Activated CD8-positive, alpha-beta memory T cell treated with anti-CD3 and anti-CD28 coated beads for 36 hours (primary cell): Measurements from ENCODE around the gene CD84. TPM values are rescaled to one million over a fixed set of nuclear protein-coding genes. Genes with fewer than 3 reads are reported as not detected.
"Not testable (repeated sequence)": the region's sequence is repeated elsewhere in the genome, so short reads cannot be mapped to it uniquely, and the experiment has no call there.

ENCODE experiments used
- CTCF ChIA-PET: fragments of 350-600 bp; sonication (Branson Sonifier 250); formaldehyde crosslinking; loops from one replicate; lab custom pipeline; 2021; ENCODE audit warnings: antibody characterized with exemption; lab: Charles Lee
- POLR2A ChIA-PET: fragments of 350-600 bp; sonication (Branson Sonifier 250); formaldehyde crosslinking; loops from one replicate; lab custom pipeline; 2021; ENCODE audit warnings: antibody characterized with exemption; lab: Charles Lee
- total RNA-seq, 2 experiments: library from RNA; stranded (reverse); gene quantifications; one replicate each; pipeline ENCODE4 v1.2.3, GENCODE V29; 2021

Gene CD84
- total RNA-seq, 2 experiments from 2014 or later = 15.7 to 17.6 TPM

DNA sequence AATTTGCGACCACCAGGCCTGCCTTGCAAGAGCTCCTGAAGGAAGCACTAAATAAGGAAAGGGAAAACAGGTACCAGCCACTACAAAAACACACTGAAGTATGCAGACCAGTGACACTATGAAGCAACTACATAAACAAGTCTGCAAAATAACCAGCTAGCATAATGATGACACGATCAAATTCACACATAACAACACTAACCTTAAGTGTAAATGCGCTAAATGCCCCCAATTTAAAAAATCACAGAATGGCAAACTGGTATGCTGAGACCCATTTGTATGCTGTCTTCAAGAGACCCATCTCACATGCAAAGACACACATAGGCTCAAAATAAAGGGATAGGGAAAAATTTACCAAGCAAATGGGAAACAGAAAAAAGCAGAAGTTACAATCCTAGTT lies 19.9 kb downstream of the CD84 start:
- CTCF ChIA-PET = interaction anchor here (0.6 to 1.4 kb wide), 5 partner anchors 17 to 209 kb away, joined by 3 to 4 read pairs (median 3); partner anchors contain the start of gene CD84
- POLR2A ChIA-PET = not testable (repeated sequence)

- POLR2A ChIA-PET = no interaction called here
- CTCF ChIA-PET = interaction anchor here (0.6 to 1.4 kb wide), 4 partner anchors 18 to 210 kb away, joined by 3 read pairs; no protein-coding TSS in a partner anchor
Observed at GRCh38 chr1:160558660-160559380, 20.5 kb downstream of the CD84 start.

DNA sequence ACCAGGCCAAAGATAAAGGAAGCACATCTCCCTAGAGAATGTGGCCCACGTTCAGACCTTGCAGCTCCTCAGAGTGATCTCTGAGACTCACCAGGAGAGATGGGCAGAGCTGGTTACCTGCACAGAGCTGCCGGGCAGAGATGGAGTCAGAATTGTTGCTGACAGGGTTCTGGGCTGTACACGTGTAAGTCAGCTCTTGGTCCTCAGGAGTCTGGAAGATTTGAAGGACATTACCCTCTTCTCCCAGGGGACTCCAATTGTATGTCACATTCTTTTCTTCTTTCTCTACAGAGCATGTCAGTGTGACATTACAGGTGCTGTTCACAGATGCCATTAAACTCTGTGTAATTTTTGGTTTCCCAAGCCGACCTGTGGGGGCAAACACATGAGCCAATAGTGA lies 25.5 kb downstream of the CD84 start:
- ChIA-PET CTCF (interaction anchor here (1.1 to 2.1 kb wide), 3 partner anchors 10 to 53 kb away, joined by 3 to 9 read pairs (median 8); no protein-coding TSS in a partner anchor), POLR2A (no interaction called here)

- ChIA-PET CTCF (interaction anchor here (2.1 kb wide), 1 partner anchor 8 kb away, joined by 9 read pairs; no protein-coding TSS in a partner anchor), POLR2A (no interaction called here)
Observed at GRCh38 chr1:160552425-160552824, 26.9 kb downstream of the CD84 start.

DNA sequence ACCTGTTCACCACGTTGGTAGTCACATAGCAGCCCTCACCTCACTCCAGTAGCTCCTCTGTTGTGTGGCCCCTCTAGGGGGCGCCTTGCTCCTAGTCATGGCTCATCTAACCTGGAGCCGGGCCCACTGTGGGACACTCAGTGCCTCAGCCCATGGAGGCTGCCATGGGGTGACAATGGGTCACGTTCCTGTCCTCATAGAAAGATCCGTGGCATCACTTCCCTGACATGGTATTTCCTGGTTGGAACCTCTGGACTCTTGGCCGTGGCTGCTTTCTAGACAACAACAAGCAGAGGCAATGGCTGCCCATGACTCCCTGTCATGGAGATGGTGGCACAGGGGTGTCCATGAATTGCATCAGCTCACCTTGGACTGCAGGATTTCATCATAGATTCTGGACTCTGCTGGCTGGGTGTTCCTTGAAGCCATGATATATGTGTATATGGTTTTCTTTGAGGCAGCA lies 28.7 kb downstream of the CD84 start:
- CTCF ChIA-PET = interaction anchor here (0.6 to 2.0 kb wide), 10 partner anchors 10 to 133 kb away, joined by 3 to 13 read pairs (median 3); no protein-coding TSS in a partner anchor
- POLR2A ChIA-PET = no interaction called here

DNA sequence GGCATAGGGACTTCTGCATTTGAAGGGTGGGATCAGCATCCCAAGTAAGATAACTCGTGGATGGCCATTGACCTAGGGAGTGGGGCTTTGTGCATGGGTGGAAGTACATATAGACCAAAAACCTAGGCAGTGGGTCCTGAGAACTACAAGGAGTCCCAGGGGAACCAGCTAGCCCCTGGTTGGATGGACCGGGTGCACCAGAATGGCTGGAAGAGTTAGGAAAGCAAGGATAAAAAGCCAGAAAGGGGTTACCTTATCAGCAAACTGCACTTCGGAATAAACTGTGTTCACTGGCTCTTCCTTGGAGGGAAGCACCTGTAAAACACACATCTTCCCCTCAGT lies 29.7 kb downstream of the CD84 start:
- ChIA-PET POLR2A (no interaction called here), CTCF (interaction anchor here (0.8 to 2.0 kb wide), 5 partner anchors 9 to 90 kb away, joined by 3 to 11 read pairs (median 3); no protein-coding TSS in a partner anchor)

GRCh38 chr1:160548960-160549664 lies 30.2 kb downstream of the CD84 start:
- POLR2A ChIA-PET = no interaction called here
- CTCF ChIA-PET = interaction anchor here (0.8 to 1.5 kb wide), 3 partner anchors 19 to 61 kb away, joined by 3 read pairs; no protein-coding TSS in a partner anchor

- POLR2A ChIA-PET = no interaction called here
- CTCF ChIA-PET = interaction anchor here (0.9 kb wide), 1 partner anchor 62 kb away, joined by 3 read pairs; no protein-coding TSS in a partner anchor
Observed at GRCh38 chr1:160548183-160548582, 31.1 kb downstream of the CD84 start.

DNA sequence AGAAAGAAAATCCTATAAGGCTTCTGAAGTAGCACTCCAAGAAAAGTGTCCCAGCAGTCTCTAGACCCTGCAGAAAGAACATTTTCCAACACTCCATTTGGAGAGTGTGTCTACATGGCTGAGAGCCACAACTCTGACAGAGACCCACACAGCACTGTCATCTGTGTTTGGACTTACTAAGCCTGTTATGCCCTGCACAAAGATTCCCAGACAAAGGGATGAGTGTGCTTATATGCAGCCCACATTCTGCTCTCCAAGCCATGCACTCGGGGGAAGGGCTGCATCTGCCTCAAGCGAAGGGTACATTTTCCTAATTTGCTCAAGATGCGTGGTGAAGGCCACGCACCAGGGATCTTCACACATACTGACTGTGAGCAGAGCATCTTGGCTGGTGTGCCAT lies 31.9 kb downstream of the CD84 start:
- POLR2A ChIA-PET = no interaction called here
- CTCF ChIA-PET = interaction anchor here (1.0 to 1.2 kb wide), 2 partner anchors 8 to 26 kb away, joined by 3 to 4 read pairs; no protein-coding TSS in a partner anchor

- POLR2A ChIA-PET = no interaction called here
- CTCF ChIA-PET = interaction anchor here (1.0 to 1.5 kb wide), 4 partner anchors 8 to 354 kb away, joined by 3 to 4 read pairs (median 4); no protein-coding TSS in a partner anchor
Observed at GRCh38 chr1:160546942-160547341, 32.4 kb downstream of the CD84 start.

- POLR2A ChIA-PET = interaction anchor here (1.4 kb wide), 1 partner anchor 12 kb away, joined by 3 read pairs; no protein-coding TSS in a partner anchor
- CTCF ChIA-PET = interaction anchor here (0.7 to 1.7 kb wide), 7 partner anchors 8 to 116 kb away, joined by 3 to 9 read pairs (median 4); no protein-coding TSS in a partner anchor
Observed at GRCh38 chr1:160544647-160545046, 34.6 kb downstream of the CD84 start.

DNA sequence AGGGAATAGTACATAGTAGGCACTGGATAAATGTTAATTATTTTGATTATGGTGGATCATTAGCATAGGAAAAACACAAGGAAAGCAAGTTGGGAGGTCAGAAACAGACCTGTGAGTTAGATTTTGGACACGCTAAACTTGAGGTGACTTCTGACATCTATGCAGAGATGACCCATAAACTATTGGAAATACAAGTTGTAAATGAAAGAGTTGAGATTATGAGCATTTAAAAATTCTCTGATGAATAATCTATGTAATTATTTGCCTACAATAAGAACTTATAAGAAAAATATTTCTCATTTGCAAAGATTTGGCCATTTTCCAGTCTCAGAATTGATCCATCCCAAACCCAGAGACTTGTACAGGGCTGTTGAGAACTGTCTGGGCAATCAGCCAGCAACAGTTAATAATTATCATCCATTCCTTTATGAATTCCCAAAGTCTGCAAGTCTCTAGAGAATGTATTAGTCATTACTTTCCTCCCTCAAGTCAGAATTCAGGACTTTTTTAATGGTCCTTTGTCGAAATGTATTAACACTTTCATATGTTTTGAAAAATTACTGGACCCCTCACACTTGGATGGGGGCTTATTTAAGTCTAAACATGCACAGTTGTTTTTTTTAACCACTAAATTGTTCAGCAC lies 36.9 kb downstream of the CD84 start:
- POLR2A ChIA-PET = no interaction called here

GRCh38 chr1:160541622-160542302 lies 37.5 kb downstream of the CD84 start:
- CTCF ChIA-PET = interaction anchor here (1.0 to 2.1 kb wide), 2 partner anchors 9 to 279 kb away, joined by 3 to 11 read pairs; partner anchors contain the start of gene DCAF8

More for the DNA sequence above, 36.9 kb downstream of the CD84 start:
- CTCF ChIA-PET = no interaction called here

DNA sequence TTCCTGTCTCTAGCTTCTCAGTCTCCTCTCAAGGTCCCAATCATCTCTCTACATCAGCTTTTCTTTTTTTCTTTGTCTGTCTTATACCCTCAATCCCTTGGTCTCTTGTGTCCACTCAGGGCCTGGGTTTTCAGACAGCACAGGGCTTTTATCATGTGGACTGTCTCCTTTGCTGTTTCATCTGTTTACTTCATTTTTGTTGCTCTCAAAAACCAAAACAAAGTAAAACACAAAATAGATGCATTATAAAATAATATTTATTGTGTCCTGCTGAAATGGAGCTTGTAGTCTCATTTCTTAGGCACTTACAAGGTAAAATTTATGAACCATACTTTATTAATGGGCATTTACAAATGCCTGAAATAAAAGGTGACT lies 38.5 kb downstream of the CD84 start:
- ChIA-PET CTCF (interaction anchor here (0.8 to 2.1 kb wide), 9 partner anchors 10 to 278 kb away, joined by 3 to 11 read pairs (median 4); partner anchors contain the start of gene DCAF8), POLR2A (interaction anchor here (0.6 to 0.8 kb wide), 4 partner anchors 11 to 325 kb away, joined by 3 to 4 read pairs (median 4); partner anchors contain the start of gene SLAMF6)

More at GRCh38 chr1:160541622-160542302, 37.5 kb downstream of the CD84 start:
- POLR2A ChIA-PET = interaction anchor here (0.7 kb wide), 1 partner anchor 326 kb away, joined by 4 read pairs; no protein-coding TSS in a partner anchor

DNA sequence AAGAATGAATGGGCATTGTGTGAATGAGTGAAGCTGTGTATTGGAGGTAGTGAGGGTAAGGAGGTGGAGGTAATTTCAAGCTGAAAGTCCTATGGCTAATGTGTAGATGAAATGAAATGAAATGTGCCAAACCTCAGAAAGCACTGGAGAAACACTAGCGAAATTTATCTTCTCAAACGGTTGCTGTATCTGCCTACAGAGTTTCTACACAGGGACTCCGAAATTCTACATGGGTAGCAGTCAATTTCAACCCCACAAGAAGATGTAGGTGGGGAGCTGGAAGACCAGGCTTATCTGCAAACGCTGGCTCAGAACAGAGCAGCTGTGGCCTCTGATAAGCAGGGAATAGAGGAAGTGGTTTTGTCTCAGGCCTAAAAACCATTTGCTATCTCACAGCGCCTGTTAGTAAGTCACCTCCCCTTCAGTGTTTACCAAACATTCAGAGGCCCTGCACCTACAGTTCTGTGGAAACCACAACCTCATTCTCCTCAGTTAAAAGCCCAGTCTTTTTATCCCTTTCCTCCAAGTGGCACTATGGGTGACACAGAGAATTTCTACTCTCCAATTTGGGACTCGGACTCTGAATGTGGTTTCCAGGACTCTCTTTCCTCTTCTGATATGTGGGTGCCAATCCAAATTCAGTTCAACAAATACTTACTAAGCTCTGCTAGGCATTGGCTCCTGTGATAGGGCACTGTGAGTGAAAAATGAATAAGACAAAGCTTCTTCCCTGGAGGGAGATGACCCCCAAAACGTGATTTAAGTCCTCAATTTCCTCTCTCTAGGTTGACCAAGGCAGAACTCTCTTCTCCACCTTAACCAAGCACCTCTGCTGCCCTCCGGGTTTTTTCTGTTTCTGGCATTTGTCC lies 39.1 kb downstream of the CD84 start:
- POLR2A ChIA-PET = interaction anchor here (0.6 to 0.8 kb wide), 3 partner anchors 11 to 17 kb away, joined by 3 to 4 read pairs (median 3); partner anchors contain the start of gene SLAMF6
- CTCF ChIA-PET = interaction anchor here (0.8 to 2.1 kb wide), 10 partner anchors 10 to 278 kb away, joined by 3 to 11 read pairs (median 4); partner anchors contain the start of gene DCAF8

DNA sequence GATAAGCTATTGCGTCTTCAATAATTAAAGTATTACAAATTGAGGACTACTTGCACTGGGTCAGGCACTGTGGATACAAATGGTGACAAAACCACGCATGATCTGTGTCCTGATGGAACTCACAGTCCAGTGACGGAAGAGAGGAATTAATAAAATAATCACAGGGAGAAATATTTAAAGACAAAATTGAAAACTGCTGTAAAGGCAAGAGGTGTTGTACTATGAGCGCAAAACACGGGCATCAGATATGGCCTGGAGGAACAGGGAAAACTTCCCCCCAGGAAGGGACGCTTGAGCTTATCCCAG lies 39.7 kb downstream of the CD84 start:
- POLR2A ChIA-PET = no interaction called here
- CTCF ChIA-PET = interaction anchor here (1.1 to 2.1 kb wide), 5 partner anchors 11 to 142 kb away, joined by 3 to 11 read pairs (median 4); no protein-coding TSS in a partner anchor
